Duodenal mucosa (tissue), 2 donors: Measurements from ENCODE around the gene NEUROD2.

ENCODE experiments used
- H3K27ac ChIP-seq: one replicate; pipeline ENCODE4 v1.7.0; 2013; ENCODE audit warnings: low read depth, low read length
- H3K27me3 ChIP-seq, 2 donors: one replicate each; pipeline ENCODE4 v1.7.0; 2013; ENCODE audit warnings: low read length in 2 of 2, control low read depth in 1 of 2; ENCODE audit not compliant: insufficient read depth in 2 of 2, control insufficient read depth in 1 of 2
- H3K36me3 ChIP-seq, 2 donors: one replicate each; pipeline ENCODE4 v1.7.0; 2013; ENCODE audit warnings: low read length in 2 of 2, control low read depth in 1 of 2; ENCODE audit not compliant: insufficient read depth in 2 of 2, control insufficient read depth in 1 of 2
- H3K4me1 ChIP-seq, 2 donors: one replicate each; pipeline ENCODE4 v1.7.0; 2013; ENCODE audit warnings: low read length in 2 of 2, control low read depth in 1 of 2; ENCODE audit not compliant: insufficient read depth in 2 of 2, control insufficient read depth in 1 of 2
- H3K4me3 ChIP-seq, 2 donors: one replicate each; pipeline ENCODE4 v1.7.0; 2013; ENCODE audit warnings: low read length in 2 of 2, low read depth in 1 of 2
- H3K9ac ChIP-seq, 2 donors: one replicate each; pipeline ENCODE4 v1.7.0; 2013; ENCODE audit warnings: low read length in 2 of 2, low read depth in 1 of 2
- H3K9me3 ChIP-seq, 2 donors: one replicate each; pipeline ENCODE4 v1.7.0; 2013; ENCODE audit warnings: low read length in 2 of 2, control low read depth in 1 of 2; ENCODE audit not compliant: control insufficient read depth in 1 of 2

Gene NEUROD2

DNA sequence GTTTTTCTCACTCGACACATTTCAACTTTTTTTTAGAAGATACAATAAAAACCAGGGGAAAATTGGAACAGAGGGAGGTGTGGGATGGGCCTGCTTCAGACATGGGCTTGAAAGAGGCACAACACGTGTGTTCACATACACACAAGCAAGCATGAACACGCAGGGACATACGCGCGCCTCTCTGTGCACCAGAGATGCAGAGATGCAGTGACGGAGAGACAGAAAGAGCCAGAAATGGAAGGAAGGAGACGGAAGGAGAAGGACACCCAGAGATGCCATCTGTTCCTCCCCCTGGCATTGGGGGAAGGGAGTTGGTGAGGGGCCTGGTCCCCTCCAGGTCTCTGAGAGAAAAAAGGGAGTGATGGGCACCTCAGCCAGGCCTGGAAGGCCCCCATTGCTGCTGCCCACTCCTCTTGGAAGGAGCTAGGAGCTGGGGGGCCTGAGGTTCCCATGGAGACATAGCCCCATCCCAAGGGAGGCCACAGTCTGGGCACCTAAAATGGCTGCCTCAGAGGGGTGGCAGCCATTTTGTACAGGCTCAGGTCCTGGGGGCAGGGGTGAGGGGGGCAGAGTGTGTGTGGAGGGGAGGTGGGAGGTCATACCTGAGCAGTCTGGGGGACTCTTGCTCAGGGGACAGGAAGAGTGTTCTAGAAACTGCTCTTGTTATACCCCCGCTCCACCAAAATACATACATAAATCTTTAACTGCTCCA lies 3.8 kb upstream of the NEUROD2 start:
- Histone ChIP-seq H3K9ac (no peak overlapping the region), H3K27me3 (peaks cover 39 to 41% of the 10 kb centered on the region in 2 donors), H3K27ac (no peak overlapping the region), H3K36me3 (no peaks in the 10 kb centered on the region), H3K4me3 (no peak overlapping the region), H3K9me3 (no peaks in the 10 kb centered on the region), H3K4me1 (no peaks in the 10 kb centered on the region)

DNA sequence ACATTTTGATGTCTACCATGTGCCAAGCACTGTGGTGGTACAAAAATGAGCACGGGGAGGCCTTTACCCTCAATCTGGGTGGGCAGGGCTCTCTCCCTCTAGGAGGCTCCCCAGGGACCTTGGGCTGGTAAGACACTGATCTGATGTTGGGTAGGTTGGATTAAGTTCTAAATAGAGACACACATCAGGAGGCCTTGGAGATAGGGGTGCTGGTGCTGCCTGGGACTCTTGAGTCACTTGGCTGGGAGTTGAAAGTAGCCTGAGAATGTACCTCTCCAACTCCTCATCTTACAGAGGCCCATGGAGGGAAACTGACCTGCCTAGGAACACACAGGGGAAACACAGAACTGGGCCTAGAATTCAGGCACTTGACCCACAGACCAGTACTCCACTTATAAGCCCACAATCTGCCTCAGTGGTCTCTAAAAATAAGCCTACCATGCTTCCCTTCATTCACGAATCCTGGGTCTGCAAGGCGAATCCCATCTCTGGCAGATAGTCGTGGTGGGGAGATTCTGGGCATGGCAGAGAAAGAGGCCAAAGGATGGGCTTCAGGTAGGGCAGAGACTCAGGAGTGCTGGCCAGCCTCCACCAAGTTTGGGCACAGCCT lies 1.8 kb upstream of the NEUROD2 start:
- Histone ChIP-seq H3K27ac (no peak overlapping the region), H3K27me3 (peaks cover 55 to 58% of the 10 kb centered on the region in 2 donors), H3K4me3 (no peak overlapping the region), H3K36me3 (no peaks in the 10 kb centered on the region), H3K4me1 (peaks cover 5 to 7% of the 10 kb centered on the region in 2 donors), H3K9me3 (no peaks in the 10 kb centered on the region), H3K9ac (no peak overlapping the region)

DNA sequence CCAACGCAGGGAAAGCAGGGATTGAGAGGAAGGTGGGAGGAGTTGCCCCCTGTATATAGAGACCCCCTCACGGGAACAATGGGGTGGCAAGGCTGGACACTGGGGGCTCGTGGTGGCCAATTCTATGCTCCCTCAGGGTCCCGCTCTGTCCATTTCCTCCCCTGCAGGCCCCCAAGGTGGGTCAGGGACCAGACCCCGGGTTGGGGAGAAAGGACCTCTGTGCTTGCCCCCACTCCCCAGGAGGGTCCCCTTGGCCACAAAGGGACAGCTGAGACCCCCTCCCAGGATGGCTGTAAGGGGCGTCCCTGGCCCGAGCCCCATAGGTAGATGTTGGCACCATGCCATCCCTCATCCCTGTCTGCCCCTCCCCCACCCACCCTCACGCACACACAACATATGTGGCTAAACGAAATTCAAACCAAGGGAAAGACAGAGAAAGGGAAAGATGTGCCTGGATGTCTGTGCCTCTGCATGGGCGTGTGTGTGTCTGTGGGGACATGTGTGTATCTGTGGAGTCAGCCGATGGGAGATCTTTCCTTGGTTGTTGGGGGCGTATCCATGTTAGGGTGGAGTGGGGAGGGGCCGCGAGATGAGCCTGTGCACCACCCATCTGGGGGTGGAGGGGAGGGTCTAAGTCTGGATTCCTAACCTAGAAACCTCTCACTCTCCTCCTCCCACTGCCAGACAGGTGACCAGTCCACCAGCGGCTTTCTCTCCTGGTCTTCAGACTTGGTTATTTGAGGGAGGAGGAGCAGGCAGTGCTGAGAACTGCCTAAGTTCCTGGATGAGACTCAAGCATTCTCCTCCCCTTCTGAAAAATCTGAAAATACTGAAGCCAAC lies 642 bp upstream of the NEUROD2 start:
- no peaks in the 10 kb centered on the region for H3K9me3 ChIP-seq
- peaks cover 5 to 7% of the 10 kb centered on the region in 2 donors for H3K4me1 ChIP-seq
- no peak overlapping the region for H3K27ac ChIP-seq
- peaks cover 61 to 69% of the 10 kb centered on the region in 2 donors for H3K27me3 ChIP-seq
- H3K9ac ChIP-seq = no peak overlapping the region
- no peak overlapping the region for H3K4me3 ChIP-seq
- H3K36me3 ChIP-seq = no peaks in the 10 kb centered on the region

DNA sequence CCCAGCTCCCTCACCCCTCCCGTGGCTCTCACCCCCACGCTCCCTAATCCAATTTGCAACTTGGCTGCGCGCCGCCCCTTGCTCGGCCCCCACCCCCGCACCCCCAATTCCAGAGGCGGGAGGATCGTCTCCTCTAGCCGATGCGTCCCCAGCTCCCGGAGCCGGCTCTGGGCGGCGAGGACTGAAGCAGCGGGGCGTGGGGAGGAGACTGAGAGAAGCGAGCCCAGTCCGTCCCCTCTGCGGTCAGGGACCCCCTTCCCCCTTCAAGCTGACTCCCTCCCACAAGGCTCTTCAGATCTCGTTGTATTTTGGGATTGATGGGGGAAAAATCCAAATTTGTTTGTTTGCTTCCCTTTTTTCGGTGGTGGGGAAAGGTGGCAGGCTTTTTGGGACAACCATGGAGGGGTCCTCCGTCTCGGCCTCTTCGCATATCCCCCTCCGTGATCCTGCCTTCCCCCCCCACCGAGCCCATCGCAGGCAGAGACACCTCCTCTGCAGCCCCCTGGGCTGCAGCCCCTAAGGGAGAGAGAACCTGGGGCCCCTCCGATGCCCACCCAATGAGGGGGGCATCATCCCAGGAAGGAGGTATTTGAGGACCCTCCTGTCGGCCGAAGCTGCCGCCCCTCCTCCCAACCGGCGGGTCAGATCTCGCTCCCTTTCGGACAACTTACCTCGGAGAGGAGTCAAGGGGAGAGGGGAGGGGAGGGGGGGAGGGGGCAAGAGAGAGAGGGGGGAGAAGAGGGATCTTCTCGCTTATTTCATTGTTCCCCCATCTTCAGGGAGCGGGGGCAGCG lies 466 bp downstream of the NEUROD2 start:
- H3K27ac ChIP-seq = no peak overlapping the region
- H3K27me3 ChIP-seq = peaks cover 68 to 76% of the 10 kb centered on the region in 2 donors
- no peak overlapping the region for H3K9ac ChIP-seq
- no peak overlapping the region for H3K4me3 ChIP-seq
- H3K4me1 ChIP-seq = peaks cover 5 to 7% of the 10 kb centered on the region in 2 donors
- no peaks in the 10 kb centered on the region for H3K9me3 ChIP-seq
- H3K36me3 ChIP-seq = no peaks in the 10 kb centered on the region

DNA sequence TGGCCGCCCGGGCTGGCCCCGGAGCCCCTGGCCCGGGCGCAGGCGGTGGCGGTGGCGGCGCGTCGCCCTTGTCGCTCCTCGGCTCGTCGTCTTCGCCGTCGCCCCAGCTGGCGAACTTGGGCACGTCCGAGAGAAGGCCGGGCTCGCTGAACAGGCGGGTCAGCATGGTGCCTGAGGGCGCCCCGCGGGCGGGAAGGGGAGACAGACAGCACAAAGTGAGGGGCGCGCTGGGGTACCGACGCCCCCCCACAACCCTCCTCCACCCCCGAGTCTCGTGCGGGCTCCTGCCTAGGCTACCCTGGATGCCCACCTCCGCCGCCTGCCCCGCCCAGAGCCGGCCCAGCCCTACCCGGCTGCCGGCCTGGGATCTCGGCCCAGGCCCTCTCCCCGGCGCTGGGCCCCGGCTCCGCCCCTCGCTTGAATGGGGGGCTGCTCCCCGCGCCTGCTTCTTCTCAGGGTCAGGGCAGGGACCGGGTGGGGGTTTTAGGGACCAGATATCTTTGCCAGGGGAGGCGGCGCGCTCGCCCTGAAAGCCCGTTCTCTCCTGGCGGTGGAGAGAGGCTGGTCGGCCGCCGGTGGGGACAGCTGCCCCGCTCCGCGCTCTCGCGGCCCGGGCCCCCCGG lies 1.2 kb downstream of the NEUROD2 start:
- H3K4me1 ChIP-seq = peaks cover 5 to 7% of the 10 kb centered on the region in 2 donors
- H3K36me3 ChIP-seq = no peaks in the 10 kb centered on the region
- no peak overlapping the region for H3K4me3 ChIP-seq
- H3K27me3 ChIP-seq = peaks cover 75 to 83% of the 10 kb centered on the region in 2 donors
- H3K9ac ChIP-seq = no peak overlapping the region
- H3K27ac ChIP-seq = no peak overlapping the region
- H3K9me3 ChIP-seq = no peaks in the 10 kb centered on the region

DNA sequence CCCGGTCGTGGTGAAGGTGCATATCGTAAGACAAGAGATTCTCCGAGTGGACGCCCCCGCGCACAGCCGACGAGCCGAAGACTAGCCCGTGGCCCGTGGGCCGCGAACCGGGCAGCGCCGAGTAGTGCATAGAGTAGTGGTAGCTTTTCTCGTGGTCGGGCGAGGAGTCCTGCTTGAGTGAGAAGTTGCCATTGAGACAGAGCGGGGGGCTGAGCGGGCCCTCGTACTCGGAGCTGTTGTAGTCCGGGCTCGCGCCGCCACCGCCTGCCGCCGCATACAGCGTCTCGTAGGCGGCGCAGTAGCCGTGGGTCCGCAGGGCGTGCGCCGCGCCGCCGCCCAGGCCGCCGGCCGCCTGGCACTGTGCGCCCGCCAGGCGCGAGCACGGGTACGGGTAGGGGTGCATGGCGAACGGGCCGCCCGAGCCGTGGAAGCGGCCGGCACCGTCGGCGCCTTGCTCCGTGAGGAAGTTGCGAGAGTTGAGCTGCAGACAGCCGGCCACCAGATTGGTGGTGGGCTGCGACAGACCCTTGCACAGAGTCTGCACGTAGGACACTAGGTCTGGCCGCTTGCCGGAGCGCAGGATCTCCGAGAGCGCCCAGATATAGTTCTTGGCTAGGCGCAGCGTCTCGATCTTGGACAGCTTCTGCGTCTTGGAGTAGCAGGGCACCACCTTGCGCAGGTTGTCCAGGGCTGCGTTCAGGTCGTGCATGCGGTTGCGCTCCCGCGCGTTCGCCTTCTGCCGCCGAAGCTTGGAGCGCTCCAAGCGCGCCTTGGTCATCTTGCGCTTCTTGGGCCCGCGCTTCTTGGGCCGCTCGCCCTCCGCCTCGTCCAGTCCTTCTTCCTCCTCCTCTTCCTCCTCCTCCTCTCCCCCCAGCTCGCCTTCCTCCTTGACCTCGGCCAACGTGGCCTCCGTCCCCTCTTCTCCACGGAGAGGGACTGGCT lies 2.0 kb downstream of the NEUROD2 start:
- H3K27me3 ChIP-seq = peaks cover 79 to 87% of the 10 kb centered on the region in 2 donors
- peak overlapping the region in 1 of 2 donors; percentile 21 for H3K4me3 ChIP-seq
- peaks cover 5 to 7% of the 10 kb centered on the region in 2 donors for H3K4me1 ChIP-seq
- H3K27ac ChIP-seq = no peak overlapping the region
- H3K36me3 ChIP-seq = no peaks in the 10 kb centered on the region
- H3K9me3 ChIP-seq = no peaks in the 10 kb centered on the region
- no peak overlapping the region for H3K9ac ChIP-seq

DNA sequence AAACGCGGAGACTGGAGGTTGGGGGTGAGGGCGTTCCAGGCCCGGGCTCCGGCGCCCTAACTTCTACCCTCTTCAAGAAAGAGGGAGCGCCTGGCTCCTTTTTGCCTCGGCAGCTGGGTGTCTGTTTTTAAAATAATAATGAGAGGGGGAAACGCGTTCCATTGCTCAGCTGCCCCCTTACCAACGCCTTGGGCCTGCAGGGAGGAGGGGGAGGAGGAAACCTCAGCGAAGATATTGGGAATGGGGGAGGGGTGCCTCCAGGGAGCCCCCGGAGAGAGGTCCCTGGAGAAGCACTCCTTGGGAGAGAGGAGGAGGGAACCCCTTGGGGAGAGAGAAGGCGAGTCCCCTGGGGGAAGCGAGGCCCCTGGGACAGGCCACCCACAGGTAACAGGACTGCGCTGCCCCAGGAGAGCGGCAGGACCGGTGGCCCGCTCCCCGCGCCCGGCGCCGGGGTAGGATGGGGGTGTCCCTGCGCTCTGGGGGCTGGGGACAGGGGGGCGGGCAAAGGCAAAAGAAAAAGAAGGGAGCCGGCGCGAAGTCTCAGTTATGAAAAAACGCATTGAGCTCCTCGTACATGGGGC lies 2.7 kb downstream of the NEUROD2 start:
- H3K9me3 ChIP-seq = no peaks in the 10 kb centered on the region
- no peak overlapping the region for H3K9ac ChIP-seq
- no peaks in the 10 kb centered on the region for H3K36me3 ChIP-seq
- no peak overlapping the region for H3K4me3 ChIP-seq
- H3K4me1 ChIP-seq = peaks cover 5 to 7% of the 10 kb centered on the region in 2 donors
- H3K27me3 ChIP-seq = peaks cover 86 to 95% of the 10 kb centered on the region in 2 donors
- no peak overlapping the region for H3K27ac ChIP-seq

DNA sequence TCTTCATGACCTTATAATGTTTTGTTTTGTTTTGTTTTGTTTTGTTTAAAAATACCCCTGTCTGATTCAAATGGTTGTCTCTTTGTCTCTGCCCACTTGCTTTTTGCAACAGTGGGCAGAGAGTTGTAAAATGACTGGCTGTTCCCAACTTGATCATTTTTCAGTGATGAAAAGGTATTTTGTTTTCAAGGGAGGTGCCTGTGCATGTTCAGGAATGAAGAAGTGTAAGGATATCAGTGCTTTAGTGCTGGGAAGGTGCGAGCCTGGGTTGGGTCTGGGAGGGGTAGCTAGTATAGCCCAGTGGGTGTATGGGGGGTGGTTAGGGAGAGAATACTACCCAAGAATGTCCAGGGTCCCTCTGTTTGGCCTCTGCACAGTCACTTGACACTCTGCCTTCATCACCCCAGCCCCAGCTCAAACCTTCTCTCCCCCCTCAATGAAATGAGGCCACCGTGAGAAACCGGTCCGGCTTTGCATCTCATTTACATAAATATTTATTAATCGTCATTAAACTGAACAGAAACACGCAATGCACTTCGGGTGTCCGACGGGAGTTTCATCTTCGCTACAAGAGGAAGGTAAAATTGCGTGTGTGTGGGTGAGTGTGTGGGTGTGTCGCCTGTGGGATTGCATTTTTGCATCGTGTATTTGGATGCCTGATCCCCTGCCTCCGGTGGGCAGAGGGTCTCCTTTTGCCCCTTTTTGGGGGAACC lies 4.3 kb downstream of the NEUROD2 start:
- no peak overlapping the region for H3K27ac ChIP-seq
- no peaks in the 10 kb centered on the region for H3K9me3 ChIP-seq
- H3K4me3 ChIP-seq = no peak overlapping the region
- H3K27me3 ChIP-seq = peaks cover 87 to 96% of the 10 kb centered on the region in 2 donors
- no peaks in the 10 kb centered on the region for H3K36me3 ChIP-seq
- no peak overlapping the region for H3K9ac ChIP-seq
- H3K4me1 ChIP-seq = peaks cover 5 to 13% of the 10 kb centered on the region in 2 donors
